ENCODE results near the gene CHPT1.
A peak's percentile ranks its signal among the peaks of the same experiment; 100 is the strongest.

The CHPT1 gene

GRCh38 chr12:101767537-101767936 lies 70.1 kb downstream of the CHPT1 start:
- DNase-seq: no peak

- DNase-seq: no peak
Observed at GRCh38 chr12:101768781-101769180, 71.3 kb downstream of the CHPT1 start.

GRCh38 chr12:101769865-101770264 lies 72.4 kb downstream of the CHPT1 start:
- DNase-seq: no peak

- DNase-seq: no peak
Observed at GRCh38 chr12:101772012-101772775, 74.8 kb downstream of the CHPT1 start.

- DNase-seq: peak; percentile 7 to 64
Observed at GRCh38 chr12:101773650-101774162, 76.3 kb downstream of the CHPT1 start.

GRCh38 chr12:101775816-101776215 lies 78.4 kb downstream of the CHPT1 start:
- no peak for DNase-seq

- no peak for DNase-seq
Observed at GRCh38 chr12:101777485-101777884, 80.0 kb downstream of the CHPT1 start.

- DNase-seq: no peak
Observed at GRCh38 chr12:101777978-101778377, 80.5 kb downstream of the CHPT1 start.
